Placental epithelial cell (primary cell): ENCODE data around the gene TMEM187. TPM values are rescaled to one million over a fixed set of nuclear protein-coding genes. Genes with fewer than 3 reads are reported as not detected.

ENCODE experiments used
- small RNA-seq: library from RNA; depleted of rRNA; stranded (forward); fragments of <200 nt; gene quantifications from one replicate; pipeline ENCODE3, GENCODE V24; 2012
- total RNA-seq: library from RNA; depleted of rRNA; stranded (reverse); fragments of >200 nt; gene quantifications from 2 replicates; pipeline ENCODE4 v1.2.3, GENCODE V29; 2012

Gene TMEM187, protein sequence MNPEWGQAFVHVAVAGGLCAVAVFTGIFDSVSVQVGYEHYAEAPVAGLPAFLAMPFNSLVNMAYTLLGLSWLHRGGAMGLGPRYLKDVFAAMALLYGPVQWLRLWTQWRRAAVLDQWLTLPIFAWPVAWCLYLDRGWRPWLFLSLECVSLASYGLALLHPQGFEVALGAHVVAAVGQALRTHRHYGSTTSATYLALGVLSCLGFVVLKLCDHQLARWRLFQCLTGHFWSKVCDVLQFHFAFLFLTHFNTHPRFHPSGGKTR
- 9.0 and 9.4 TPM in 2 replicates for total RNA-seq

DNA sequence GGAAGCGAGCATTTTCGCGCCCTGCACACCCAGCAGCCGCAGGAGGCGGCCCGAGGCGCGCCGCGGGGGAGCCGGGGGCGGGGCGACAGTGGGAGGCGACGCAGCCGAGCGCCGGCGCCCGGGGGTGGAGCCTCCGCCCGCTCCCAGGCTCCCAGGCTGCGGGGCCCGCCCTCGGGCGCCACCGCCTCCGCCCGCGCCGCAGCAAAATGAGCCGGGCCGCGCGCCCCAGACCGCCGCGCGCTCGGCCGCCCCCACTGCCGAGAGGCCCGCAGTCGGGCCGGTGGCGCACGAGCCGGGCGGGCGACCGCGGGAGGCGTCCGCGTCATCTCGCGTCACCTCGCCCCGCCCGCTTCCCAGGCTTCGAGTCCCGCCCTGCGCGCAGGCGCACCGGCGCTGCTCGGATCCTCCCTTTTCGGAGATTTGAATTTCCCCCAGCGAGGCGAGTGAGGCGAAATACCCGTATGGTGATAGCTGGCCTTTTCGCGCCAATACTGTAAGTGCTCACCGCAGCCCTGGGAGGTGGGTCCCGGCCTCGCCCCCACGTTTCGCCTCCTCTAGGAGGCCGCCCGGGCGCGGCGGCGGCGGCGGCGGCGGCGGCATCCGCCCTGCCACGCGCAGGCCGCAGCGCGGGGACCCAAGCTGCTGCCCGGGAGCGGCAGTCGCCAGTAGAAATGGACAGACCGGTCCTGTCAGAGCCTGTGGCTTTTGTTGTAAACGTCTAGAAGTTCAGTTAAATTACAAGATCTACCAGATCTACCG lies at the start of gene TMEM187:
Gene TMEM187, plus strand, starts transcription at position 387 of the 759 bp plus-strand sequence. CDS start 9,309 bp downstream, outside the sequence.

DNA sequence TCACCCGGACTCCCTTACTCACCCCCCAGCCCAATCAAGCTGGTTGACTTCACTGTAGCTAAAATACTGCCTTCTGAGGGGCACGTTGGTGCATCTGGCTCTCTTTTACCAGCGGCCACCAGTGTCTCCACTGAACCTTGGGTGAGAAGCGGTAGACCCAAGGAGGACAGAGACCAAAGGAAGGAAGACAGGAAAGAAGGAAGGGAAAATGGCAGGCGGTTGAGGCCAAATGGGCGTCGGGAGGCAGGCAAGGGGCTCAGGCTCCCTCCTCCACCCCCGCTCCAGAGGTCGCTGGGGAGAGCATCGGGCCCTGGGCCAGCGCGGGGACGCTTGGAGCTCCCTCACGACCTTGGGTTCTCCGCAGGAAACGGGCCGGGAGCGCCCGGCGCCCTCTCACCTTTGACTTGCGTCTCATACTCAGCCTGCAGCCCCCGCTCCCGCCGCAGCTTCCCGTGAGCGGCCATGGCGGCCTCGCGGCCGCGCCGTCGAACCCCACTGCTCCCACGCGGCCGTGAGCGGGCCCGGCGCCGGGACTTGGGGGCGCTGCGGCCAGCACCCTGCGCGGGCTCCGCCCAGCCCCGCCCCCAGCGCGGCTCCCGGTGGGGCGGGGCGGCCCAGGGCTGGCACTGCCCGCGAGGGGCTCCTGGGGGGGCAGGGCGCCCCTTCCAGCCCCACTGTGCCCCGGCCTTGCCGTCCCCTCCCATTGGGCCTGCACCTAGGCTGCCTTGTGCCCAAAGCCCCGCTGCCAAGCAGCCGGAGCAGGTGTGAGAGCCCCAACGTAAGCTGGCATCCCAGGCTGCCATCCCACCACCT lies 46.6 kb upstream of the TMEM187 start, which contains the start of gene ARHGAP4:
Gene ARHGAP4, minus strand, starts transcription at position 526 of the 813 bp plus-strand sequence. Its CDS starts 62 bp downstream, at position 464.

DNA sequence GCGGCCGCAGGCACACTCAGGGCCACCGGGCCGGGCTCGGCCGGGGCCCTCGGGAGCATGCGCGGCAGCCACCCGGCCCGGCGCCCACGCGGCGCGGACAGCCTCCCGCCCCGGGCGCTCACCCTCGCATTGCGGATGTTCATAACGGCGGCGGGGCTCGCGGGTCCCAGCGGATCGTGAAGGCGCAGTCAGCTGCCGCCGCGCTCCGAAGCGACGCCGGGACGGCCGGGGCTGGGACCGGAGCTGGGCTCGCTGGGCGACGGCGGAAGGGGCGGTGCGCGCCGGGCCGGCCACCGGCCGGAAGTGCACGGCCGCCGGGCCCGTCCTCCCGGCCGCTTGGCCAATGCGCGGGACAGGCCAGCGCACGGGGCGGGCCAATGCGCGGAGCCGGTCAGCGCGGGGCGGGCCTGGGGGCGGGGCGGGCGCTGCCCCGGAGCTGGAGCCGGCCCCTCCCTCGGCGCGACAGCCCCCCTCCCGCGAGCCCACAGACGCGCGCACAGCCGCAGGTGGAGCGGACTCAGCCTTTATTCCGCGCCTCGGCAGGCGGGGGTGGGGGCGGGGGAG lies 37.7 kb upstream of the TMEM187 start, which contains the start of gene NAA10:
Gene NAA10, minus strand, starts transcription at position 276 of the 564 bp plus-strand sequence. Its CDS starts 133 bp downstream, at position 143.

DNA sequence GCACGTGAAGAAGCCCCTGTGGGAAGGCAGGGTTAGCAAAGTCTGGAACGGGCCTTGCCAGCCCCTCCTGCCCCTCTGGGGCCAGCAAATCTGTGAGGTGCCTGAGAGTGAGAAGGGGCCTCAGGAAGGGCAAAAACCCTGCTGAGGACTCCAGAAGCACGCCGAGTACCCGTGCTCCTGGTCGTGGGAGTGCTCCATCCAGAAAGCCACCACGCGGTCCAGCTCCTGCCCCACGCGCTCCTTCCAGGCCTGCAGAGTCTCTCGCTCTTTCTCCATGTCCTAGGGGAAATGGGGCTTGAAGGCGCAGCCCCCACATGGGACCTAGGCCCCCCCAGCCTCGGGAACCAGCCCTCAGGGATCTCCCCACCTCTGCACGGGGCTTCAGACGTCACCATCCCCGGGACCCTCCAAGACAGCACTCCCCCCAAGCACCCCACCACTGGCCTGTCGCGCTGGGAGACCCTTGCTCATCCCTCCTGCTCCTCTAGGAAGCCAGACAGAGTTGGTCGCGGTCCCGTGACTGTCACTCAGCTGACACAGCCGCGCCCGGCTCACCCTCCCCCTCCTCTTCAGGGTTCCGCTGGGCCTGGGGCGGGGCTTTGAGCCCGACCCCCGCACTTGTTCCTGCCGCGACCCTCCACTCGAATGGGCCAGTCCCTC lies 28.3 kb upstream of the TMEM187 start, which contains the start of gene RENBP:
Gene RENBP, minus strand, starts transcription at position 504 of the 660 bp plus-strand sequence. Its CDS starts 33 bp downstream, at position 471.

DNA sequence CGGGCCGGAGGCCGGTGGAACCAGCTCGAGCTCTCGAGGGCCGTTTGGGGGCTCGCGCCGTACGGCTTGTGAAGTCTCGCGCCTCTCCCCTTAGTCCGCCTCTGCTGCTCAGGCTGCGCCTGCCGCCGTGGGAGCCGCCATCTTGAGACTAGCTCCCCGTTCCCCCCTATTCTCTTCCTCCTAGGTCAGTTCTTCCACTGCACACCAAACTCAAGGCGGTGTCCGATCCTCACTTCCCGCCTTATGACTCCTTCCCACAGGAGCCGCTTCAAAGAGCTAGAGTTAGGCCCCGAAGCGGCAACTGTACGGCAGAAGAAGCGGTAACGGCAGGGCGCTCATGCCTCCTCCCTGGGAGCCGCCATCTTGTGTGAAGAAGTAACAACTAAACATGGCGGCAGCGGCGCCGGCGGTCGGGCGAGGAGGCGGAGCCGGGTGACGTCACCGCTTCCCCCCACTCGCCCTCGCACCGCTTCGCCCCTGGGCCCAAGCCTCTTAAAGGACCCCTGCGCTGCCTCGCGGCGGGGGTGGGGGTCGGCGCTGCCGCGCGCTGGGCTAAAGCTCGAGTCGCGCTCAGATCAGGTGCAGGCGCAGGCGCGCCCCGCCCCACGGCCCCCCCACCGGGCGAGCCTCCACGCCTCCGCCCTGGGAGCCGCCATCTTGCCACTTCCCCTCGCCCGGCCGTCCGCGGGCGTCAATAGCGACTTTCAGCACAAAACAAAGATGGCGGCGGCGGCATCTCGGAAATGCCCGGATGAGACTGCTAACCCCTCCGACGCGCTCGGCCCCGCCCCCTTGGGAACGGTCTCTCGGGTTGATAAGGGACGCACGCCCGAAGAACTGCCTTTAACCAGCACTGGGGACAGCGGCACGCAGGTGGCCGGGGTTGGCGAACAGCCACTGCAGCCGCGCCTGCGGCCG lies 845 bp upstream of the TMEM187 start, which contains the start of gene HCFC1:
Gene HCFC1, minus strand, starts transcription at position 369 of the 918 bp plus-strand sequence. CDS start 978 bp downstream, outside the sequence.

DNA sequence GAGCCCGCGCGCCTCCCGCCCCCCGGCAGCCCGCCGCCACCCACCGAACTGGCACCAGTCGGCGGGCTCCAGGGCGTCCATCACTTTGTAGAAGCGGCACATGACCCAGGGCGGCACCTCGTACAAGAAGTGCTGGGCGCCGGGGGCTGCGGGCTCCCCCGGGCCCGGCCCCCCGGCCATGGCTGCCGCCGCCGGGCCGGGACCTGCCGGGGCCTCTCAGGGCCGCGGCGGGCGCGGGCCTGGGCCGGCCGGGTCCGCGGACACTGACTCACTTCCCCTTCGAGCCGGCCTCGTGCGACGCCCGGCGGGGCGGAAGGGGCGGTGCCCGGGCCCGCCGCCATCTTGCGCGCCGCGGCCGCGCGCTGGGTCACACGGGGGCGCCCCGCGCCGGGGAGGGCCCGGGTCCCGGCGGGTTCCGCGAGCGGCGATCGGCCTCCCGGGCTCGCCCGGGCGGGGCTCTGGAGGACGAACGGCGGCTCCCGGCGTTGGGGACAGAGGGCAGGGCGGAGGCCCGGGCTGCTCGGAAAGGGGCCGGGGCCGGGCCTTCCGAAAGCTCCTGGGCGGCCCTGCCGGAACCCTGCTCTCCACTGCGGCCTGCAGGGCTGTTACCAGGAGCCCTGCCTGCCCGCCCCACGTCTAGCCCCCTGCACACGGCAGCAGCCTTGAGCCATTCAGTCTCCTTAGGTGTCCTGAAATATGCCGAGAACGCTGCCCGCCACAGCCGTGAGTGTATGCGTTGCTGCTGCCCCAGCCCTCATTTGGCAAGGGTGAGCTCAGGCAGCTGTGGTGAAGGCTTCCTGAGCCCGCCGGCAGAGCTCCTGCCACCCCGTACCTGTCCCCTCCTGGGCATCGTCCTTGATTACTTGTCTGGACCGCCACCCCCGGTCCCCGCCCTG lies 47.3 kb downstream of the TMEM187 start, which contains the start of gene IRAK1:
Gene IRAK1, minus strand, starts transcription at position 270 of the 896 bp plus-strand sequence. Its CDS starts 90 bp downstream, at position 180.

Small RNA genes within 50 kb of the gene (small RNA-seq; reads per million reads assigned to genes)
- gene MIR3202-1, result not detected

Other genes starting within 250 kb of the TMEM187 start
- 90.3 and 146 TPM in 2 replicates for gene BCAP31, start 248.4 kb upstream of the TMEM187 start, total RNA-seq
- gene ABCD1, start 247.9 kb upstream of the TMEM187 start, total RNA-seq, result 11.0 and 12.4 TPM in 2 replicates
- 0.39 and 2.3 TPM in 2 replicates for gene PLXNB3, start 208.5 kb upstream of the TMEM187 start, total RNA-seq
- under 0.01 and 1.1 TPM in 2 replicates for gene SRPK3, start 191.7 kb upstream of the TMEM187 start, total RNA-seq
- 43.2 and 78.4 TPM in 2 replicates for gene IDH3G, start 178.4 kb upstream of the TMEM187 start, total RNA-seq
- 157 and 199 TPM in 2 replicates for gene SSR4, start 178.1 kb upstream of the TMEM187 start, total RNA-seq
- gene PDZD4, start 142.2 kb upstream of the TMEM187 start, total RNA-seq, result 0.39 TPM in 1 of 2 replicates, not detected in the other
- 0.22 and 0.39 TPM in 2 replicates for gene L1CAM, start 86.6 kb upstream of the TMEM187 start, total RNA-seq
- gene AVPR2, start 68.1 kb upstream of the TMEM187 start, total RNA-seq, result not detected in 2 replicates
- gene ARHGAP4, start 46.5 kb upstream of the TMEM187 start, total RNA-seq, result 2.9 and 5.9 TPM in 2 replicates
- 32.6 and 69.1 TPM in 2 replicates for gene NAA10, start 37.7 kb upstream of the TMEM187 start, total RNA-seq
- gene RENBP, start 28.1 kb upstream of the TMEM187 start, total RNA-seq, result under 0.01 and 0.11 TPM in 2 replicates
- 21.6 and 43.1 TPM in 2 replicates for gene HCFC1, start 936 bp upstream of the TMEM187 start, total RNA-seq
- 29.4 and 86.4 TPM in 2 replicates for gene IRAK1, start 47.1 kb downstream of the TMEM187 start, total RNA-seq
- gene MECP2, start 125.0 kb downstream of the TMEM187 start, total RNA-seq, result 21.0 and 23.6 TPM in 2 replicates
- gene OPN1LW, start 171.5 kb downstream of the TMEM187 start, total RNA-seq, result not detected in 2 replicates
- gene OPN1MW, start 209.8 kb downstream of the TMEM187 start, total RNA-seq, result not detected in 2 replicates
- not detected in 2 replicates for gene OPN1MW2, start 247.0 kb downstream of the TMEM187 start, total RNA-seq